Esophagus muscularis mucosa (tissue), 2 donors: Measurements from ENCODE around the gene NCR1.

ENCODE experiments used
- EP300 ChIP-seq: sonication (generic); formaldehyde crosslinking; IDR thresholded peaks from one replicate; pipeline ENCODE4 v1.6.1; 2017; ENCODE audit warnings: antibody characterized with exemption
- POLR2A ChIP-seq: fragments of 450-650 bp; IDR thresholded peaks from one replicate; pipeline ENCODE4 v1.6.1; 2017; ENCODE audit warnings: antibody characterized with exemption, moderate library complexity, mild to moderate bottlenecking, low read depth

- TF ChIP-seq POLR2A (no peak), EP300 (no peak)
Observed at GRCh38 chr19:54955376-54955775, 49.4 kb downstream of the NCR1 start.
